DOHH2 (cell line): Measurements from ENCODE around the gene SMIM17.

Source experiments
- H3F3A ChIP-seq: fragments of 200-600 bp; sonication (generic), shearing (Covaris generic); 2 replicates; pipeline ENCODE4 v1.6.0; 2016; ENCODE audit warnings: antibody characterized with exemption, mild to moderate bottlenecking; ENCODE audit not compliant: control insufficient read depth, insufficient read depth
- H3K27ac ChIP-seq: fragments of 200-600 bp; sonication (generic); 2 replicates; pipeline ENCODE4 v1.5.1; 2014; ENCODE audit warnings: low read depth, mild to moderate bottlenecking, low read length, moderate library complexity
- H3K27me3 ChIP-seq: fragments of 200-600 bp; sonication (generic); 2 replicates; pipeline ENCODE4 v1.6.1; 2014; ENCODE audit warnings: mild to moderate bottlenecking, low read length, mixed read lengths; ENCODE audit not compliant: control insufficient read depth
- H3K36me3 ChIP-seq: fragments of 200-600 bp; sonication (generic); 2 replicates; pipeline ENCODE4 v1.6.1; 2014; ENCODE audit warnings: mild to moderate bottlenecking, low read length, moderate library complexity, mixed read lengths; ENCODE audit not compliant: control insufficient read depth
- H3K4me1 ChIP-seq: fragments of 200-600 bp; sonication (generic); 2 replicates; pipeline ENCODE4 v1.6.1; 2014; ENCODE audit warnings: mild to moderate bottlenecking, low read length, mixed read lengths; ENCODE audit not compliant: control insufficient read depth
- H3K4me2 ChIP-seq: fragments of 200-600 bp; sonication (generic); 2 replicates; pipeline ENCODE4 v1.6.0; 2014; ENCODE audit warnings: mild to moderate bottlenecking, low read length, moderate library complexity
- H3K4me3 ChIP-seq: fragments of 200-600 bp; sonication (generic); 2 replicates; pipeline ENCODE4 v1.5.1; 2014; ENCODE audit warnings: mild to moderate bottlenecking, low read length, mixed read lengths
- H3K79me2 ChIP-seq: fragments of 200-600 bp; sonication (generic); 2 replicates; pipeline ENCODE4 v1.6.1; 2014; ENCODE audit warnings: mild to moderate bottlenecking, low read length, mixed read lengths; ENCODE audit not compliant: control insufficient read depth
- H3K9me2 ChIP-seq: fragments of 200-600 bp; sonication (generic); replicated peaks from 2 replicates; pipeline ENCODE4 v1.6.1; 2014; ENCODE audit warnings: mild to moderate bottlenecking, low read length, mixed read lengths; ENCODE audit not compliant: control insufficient read depth
- H3K9me3 ChIP-seq: fragments of 200-600 bp; sonication (generic); 2 replicates; pipeline ENCODE4 v1.6.1; 2014; ENCODE audit warnings: antibody characterized with exemption, low read length, mixed read lengths; ENCODE audit not compliant: control insufficient read depth, insufficient read depth
- H4K20me1 ChIP-seq: fragments of 200-600 bp; sonication (generic); 2 replicates; pipeline ENCODE4 v1.6.0; 2014; ENCODE audit warnings: low read depth, mild to moderate bottlenecking, antibody characterized with exemption, low read length, moderate library complexity; ENCODE audit not compliant: control insufficient read depth, insufficient read depth
- CTCF ChIP-seq: fragments of 200-600 bp; sonication (generic); IDR thresholded peaks from one replicate; pipeline ENCODE4 v1.5.1; 2014; ENCODE audit warnings: antibody characterized with exemption, mild to moderate bottlenecking, low read depth, low read length; ENCODE audit not compliant: poor library complexity, severe bottlenecking
- EZH2phosphoT487 ChIP-seq: fragments of 200-600 bp; sonication (generic); IDR thresholded peaks from 2 replicates; pipeline ENCODE4 v1.6.1; 2017; ENCODE audit warnings: borderline replicate concordance, mild to moderate bottlenecking, antibody characterized with exemption, low read length, moderate library complexity, mixed read lengths

Gene SMIM17

GRCh38 chr19:56678205-56678604, 35.2 kb downstream of the SMIM17 start:
- H3K27me3 ChIP-seq, result no peaks in the 10 kb centered on the region
- no peak overlapping the region for H3K27ac ChIP-seq
- no peaks in the 10 kb centered on the region for H3K79me2 ChIP-seq
- no peaks in the 10 kb centered on the region for H4K20me1 ChIP-seq
- H3K4me3 ChIP-seq, result no peak overlapping the region
- no peaks in the 10 kb centered on the region for H3K4me1 ChIP-seq
- H3K9me2 ChIP-seq, result no peaks in the 10 kb centered on the region
- H3K9me3 ChIP-seq, result peaks cover 15% of the 10 kb centered on the region; the same call in 1 of the 2 replicates
- TF ChIP-seq EZH2phosphoT487, result no peak
- TF ChIP-seq CTCF, result no peak
- H3K36me3 ChIP-seq, result no peaks in the 10 kb centered on the region
- no peaks in the 10 kb centered on the region for H3F3A ChIP-seq
- no peak overlapping the region for H3K4me2 ChIP-seq

- no peaks in the 10 kb centered on the region for H3K27me3 ChIP-seq
- no peak overlapping the region for H3K4me2 ChIP-seq
- H3K79me2 ChIP-seq, result no peaks in the 10 kb centered on the region
- H3K9me3 ChIP-seq, result peaks cover 9% of the 10 kb centered on the region; the same call in 1 of the 2 replicates
- H3K4me3 ChIP-seq, result no peak overlapping the region
- H3K9me2 ChIP-seq, result no peaks in the 10 kb centered on the region
- H3K36me3 ChIP-seq, result no peaks in the 10 kb centered on the region
- H3K27ac ChIP-seq, result no peak overlapping the region
- H4K20me1 ChIP-seq, result no peaks in the 10 kb centered on the region
- H3F3A ChIP-seq, result no peaks in the 10 kb centered on the region
- TF ChIP-seq EZH2phosphoT487, result no peak
- no peak for TF ChIP-seq CTCF
- H3K4me1 ChIP-seq, result no peaks in the 10 kb centered on the region
Observed at GRCh38 chr19:56681702-56682101, 38.7 kb downstream of the SMIM17 start.

- no peaks in the 10 kb centered on the region for H3K9me2 ChIP-seq
- H3K79me2 ChIP-seq, result no peaks in the 10 kb centered on the region
- H3K27me3 ChIP-seq, result no peaks in the 10 kb centered on the region
- H3K4me2 ChIP-seq, result no peak overlapping the region
- H3F3A ChIP-seq, result no peaks in the 10 kb centered on the region
- no peaks in the 10 kb centered on the region for H3K36me3 ChIP-seq
- no peak overlapping the region for H3K4me3 ChIP-seq
- H3K27ac ChIP-seq, result no peak overlapping the region
- TF ChIP-seq EZH2phosphoT487, result no peak
- TF ChIP-seq CTCF, result no peak
- H4K20me1 ChIP-seq, result no peaks in the 10 kb centered on the region
- H3K9me3 ChIP-seq, result peaks cover 7% of the 10 kb centered on the region; the same call in 1 of the 2 replicates
- H3K4me1 ChIP-seq, result no peaks in the 10 kb centered on the region
Observed at GRCh38 chr19:56683116-56683515, 40.2 kb downstream of the SMIM17 start.
